Measurements from ENCODE around the gene RFESD. TPM values are rescaled to one million over a fixed set of nuclear protein-coding genes. Genes with fewer than 3 reads are reported as not detected.

RFESD gene
- total and polyA plus RNA-seq, 2 of the 8 experiments (the other 6 are each of a cell fraction or from before 2014, with no cell fraction given): 1.7 to 2.0 TPM

GRCh38 chr5:95649274-95649673 is 2.7 kb downstream of the RFESD start:
- Histone ChIP-seq H3K9me3 (ENCODE audit: insufficient read depth in 2 of 2, low read depth in 1 of 2, low read length in 1 of 2) (no peaks in the 10 kb centered on the region), H4K8ac (ENCODE audit: extremely low read depth, insufficient read depth, low read length) (no peak overlapping the region), H3K79me2 (ENCODE audit: control insufficient read depth in 1 of 2, insufficient read depth in 2 of 2, low read length in 2 of 2) (no peaks in the 10 kb centered on the region), H3K18ac (ENCODE audit: extremely low read depth, low read length) (no peak overlapping the region), H3K4me1 (replicated peaks in 1 of 4; ENCODE audit: control insufficient read depth in 3 of 4, insufficient read depth in 4 of 4, low read length in 3 of 4) (peaks cover 0 to 6% (median 3%) of the 10 kb centered on the region in 4 experiments; a peak in 2 of 7 replicates), H4K5ac (ENCODE audit: insufficient read length, low read depth, low read length) (no peak overlapping the region), H3K23me2 (ENCODE audit: low read depth, low read length) (peaks cover 7% of the 10 kb centered on the region), H2BK12ac (ENCODE audit: low read depth, low read length) (no peak overlapping the region), H3K56ac (replicated peaks; ENCODE audit: insufficient read length, low read depth, low read length) (no peak overlapping the region), H3K14ac (ENCODE audit: insufficient read length) (no peak overlapping the region), H3K9ac (replicated peaks in 1 of 4; ENCODE audit: extremely low read depth in 1 of 4, low read depth in 3 of 4, low read length in 3 of 4) (no peak overlapping the region), H2BK20ac (ENCODE audit: low read length) (no peak overlapping the region), H3K4me3 (ENCODE audit: extremely low read depth in 1 of 4, insufficient read depth in 2 of 4, low read depth in 3 of 4, low read length in 4 of 4) (no peak overlapping the region), H3K4ac (replicated peaks; ENCODE audit: insufficient read length, low read depth, low read length) (no peak overlapping the region), H2BK5ac (ENCODE audit: low read depth, low read length) (no peak overlapping the region), H4K20me1 (replicated peaks in 1 of 2; ENCODE audit: control insufficient read depth in 1 of 2, insufficient read depth in 2 of 2, low read length in 2 of 2) (no peaks in the 10 kb centered on the region), H3K23ac (ENCODE audit: insufficient read length) (no peak overlapping the region), H4K91ac (replicated peaks; ENCODE audit: insufficient read length, low read length) (no peak overlapping the region), H3K27ac (ENCODE audit: low read depth, low read length) (no peak overlapping the region), H2AK5ac (ENCODE audit: low read depth, low read length) (no peak overlapping the region), H2BK120ac (replicated peaks; ENCODE audit: low read depth, low read length) (no peak overlapping the region), H3K79me1 (ENCODE audit: low read depth, low read length) (no peaks in the 10 kb centered on the region), H3K4me2 (ENCODE audit: insufficient read depth in 1 of 2, low read depth in 2 of 2, low read length in 2 of 2) (no peak overlapping the region), H3K36me3 (ENCODE audit: control insufficient read depth in 2 of 4, insufficient read depth in 4 of 4, low read length in 3 of 4) (no peaks in the 10 kb centered on the region), H2BK15ac (ENCODE audit: low read length) (no peak overlapping the region), H2AFZ (ENCODE audit: low read length) (no peak overlapping the region), H3K27me3 (replicated peaks in 1 of 4; ENCODE audit: control insufficient read depth in 3 of 4, extremely low read depth in 1 of 4, insufficient read depth in 3 of 4, low read length in 3 of 4) (no peaks in the 10 kb centered on the region)
- DNase-seq (ENCODE audit: low read depth in 1 of 2, low spot score in 2 of 2): no peak
- TF ChIP-seq EZH2 (IDR thresholded peaks at IDR 0.05; ENCODE audit: low read depth, low read length, severe bottlenecking): no peak
- no peak for TF ChIP-seq JUN (IDR thresholded peaks at IDR 0.05; ENCODE audit: low read depth, low read length)
- FAIRE-seq: no peak
- ChIA-PET POLR2A (ENCODE audit: partially characterized antibody) (no interaction called here), CTCF (ENCODE audit: partially characterized antibody) (no interaction called here)

Data from H1 (cell line).